ENCODE results near the gene DNAJC12. TPM values are rescaled to one million over a fixed set of nuclear protein-coding genes. Genes with fewer than 3 reads are reported as not detected.
"Not testable (repeated sequence)": the region's sequence is repeated elsewhere in the genome, so short reads cannot be mapped to it uniquely, and the experiment has no call there.

The DNAJC12 gene
- total RNA-seq = 5.1 TPM

GRCh38 chr10:67837541-67838314, at the start of gene DNAJC12:
Gene DNAJC12 (minus strand): TSS chr10:67838188. CDS start chr10:67838011, 177 bp downstream.
- ATAC-seq (peak; percentile 91), DNase-seq (ENCODE audit: low spot score) (no peak)
- intact Hi-C loops (cut with DNase I) = no loop called here

DNA sequence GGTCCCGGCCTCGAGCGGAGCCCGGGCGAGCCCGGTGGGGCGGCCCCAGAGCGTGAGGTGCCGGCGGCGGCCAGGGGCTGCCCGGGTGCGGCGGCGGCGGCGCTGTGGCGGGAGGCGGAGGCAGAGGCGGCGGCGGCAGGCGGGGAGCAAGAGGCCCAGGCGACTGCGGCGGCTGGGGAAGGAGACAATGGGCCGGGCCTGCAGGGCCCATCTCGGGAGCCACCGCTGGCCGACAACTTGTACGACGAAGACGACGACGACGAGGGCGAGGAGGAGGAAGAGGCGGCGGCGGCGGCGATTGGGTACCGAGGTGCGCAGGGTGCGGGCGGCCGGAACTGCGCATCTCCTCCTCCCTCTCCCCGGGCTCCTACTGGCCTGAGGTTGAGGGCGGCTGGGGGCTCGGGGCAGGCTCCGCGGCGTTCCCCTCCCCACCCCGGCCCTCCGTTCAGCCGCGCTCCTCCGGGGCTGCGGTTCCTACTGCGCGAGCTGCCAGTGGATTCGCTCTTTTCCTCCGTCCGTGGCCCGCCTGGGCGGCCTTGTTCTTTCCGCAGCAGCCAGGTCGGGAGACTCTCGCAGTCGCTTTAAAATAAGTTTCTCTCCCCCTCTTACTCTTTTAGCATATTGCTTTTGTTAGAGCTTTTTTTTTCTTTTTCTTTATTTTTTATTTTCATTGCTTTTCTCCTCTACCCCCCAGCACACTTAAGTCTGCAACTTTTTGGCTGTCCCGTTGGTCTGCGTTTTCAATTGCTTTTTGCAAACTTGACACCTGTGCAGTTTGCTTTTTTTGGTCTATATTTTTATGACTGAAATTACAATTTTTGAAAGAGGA, 47.1 kb upstream of the DNAJC12 start:
- intact Hi-C loops (cut with DNase I) = no loop called here
- peak; percentile 87 for DNase-seq (ENCODE audit: low spot score)
- peak; percentile 83 for ATAC-seq

- intact Hi-C loops (cut with DNase I) = no loop called here
- peak; percentile 98 for ATAC-seq
- peak; percentile 98 for DNase-seq (ENCODE audit: low spot score)
These were observed 46.4 kb upstream of the DNAJC12 start, which contains the start of gene SIRT1 for GRCh38 chr10:67884313-67884841. Gene SIRT1 (plus strand): TSS chr10:67884656. CDS start chr10:67884722, 66 bp downstream.

- DNase-seq (ENCODE audit: low spot score) = no peak
- no peak for ATAC-seq
- intact Hi-C loops (cut with DNase I) = no loop called here
These were observed 45.8 kb upstream of the DNAJC12 start for GRCh38 chr10:67883710-67884312.

DNA sequence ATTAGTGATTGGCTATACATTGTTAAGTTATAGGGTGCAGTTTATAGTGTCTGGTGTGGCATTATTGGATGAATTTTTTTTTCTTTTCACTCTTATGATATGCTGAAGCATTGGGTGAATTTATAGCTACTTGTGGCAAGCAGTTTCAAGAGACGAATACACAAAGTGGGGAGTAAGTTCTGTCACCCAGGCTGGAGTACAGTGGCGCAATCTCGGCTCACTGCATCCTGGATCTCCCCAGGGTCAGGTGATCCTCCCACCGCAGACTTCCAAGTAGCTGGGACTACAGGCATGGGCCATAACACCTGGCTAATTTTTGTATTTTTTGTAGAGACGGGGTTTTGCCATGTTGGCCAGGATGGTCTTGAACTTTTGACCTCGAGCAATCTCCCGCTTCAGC, 40.1 kb upstream of the DNAJC12 start:
- no peak for ATAC-seq
- no peak for DNase-seq (ENCODE audit: low spot score)
- intact Hi-C loops (cut with DNase I) = no loop called here

DNA sequence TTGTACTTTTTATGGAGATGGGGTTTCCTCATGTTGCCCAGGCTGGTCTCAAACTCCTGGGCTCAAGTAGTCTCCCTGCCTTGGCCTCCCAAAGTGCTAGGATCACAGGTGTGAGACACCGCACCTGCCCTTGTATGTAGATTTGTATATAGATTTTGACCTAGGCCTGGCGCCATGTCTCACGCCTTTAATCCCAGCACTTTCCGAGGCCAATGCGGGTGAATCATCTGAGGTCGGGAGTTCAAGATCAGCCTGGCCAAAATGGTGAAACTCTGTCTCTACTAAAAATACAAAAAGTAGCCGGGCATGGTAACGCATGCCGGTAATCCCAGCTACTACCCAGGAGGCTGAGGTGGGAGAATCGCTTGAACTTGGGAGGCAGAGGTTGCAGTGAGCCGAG, 39.4 kb upstream of the DNAJC12 start:
- intact Hi-C loops (cut with DNase I); ATAC-seq; DNase-seq (ENCODE audit: low spot score): not testable (repeated sequence)

DNA sequence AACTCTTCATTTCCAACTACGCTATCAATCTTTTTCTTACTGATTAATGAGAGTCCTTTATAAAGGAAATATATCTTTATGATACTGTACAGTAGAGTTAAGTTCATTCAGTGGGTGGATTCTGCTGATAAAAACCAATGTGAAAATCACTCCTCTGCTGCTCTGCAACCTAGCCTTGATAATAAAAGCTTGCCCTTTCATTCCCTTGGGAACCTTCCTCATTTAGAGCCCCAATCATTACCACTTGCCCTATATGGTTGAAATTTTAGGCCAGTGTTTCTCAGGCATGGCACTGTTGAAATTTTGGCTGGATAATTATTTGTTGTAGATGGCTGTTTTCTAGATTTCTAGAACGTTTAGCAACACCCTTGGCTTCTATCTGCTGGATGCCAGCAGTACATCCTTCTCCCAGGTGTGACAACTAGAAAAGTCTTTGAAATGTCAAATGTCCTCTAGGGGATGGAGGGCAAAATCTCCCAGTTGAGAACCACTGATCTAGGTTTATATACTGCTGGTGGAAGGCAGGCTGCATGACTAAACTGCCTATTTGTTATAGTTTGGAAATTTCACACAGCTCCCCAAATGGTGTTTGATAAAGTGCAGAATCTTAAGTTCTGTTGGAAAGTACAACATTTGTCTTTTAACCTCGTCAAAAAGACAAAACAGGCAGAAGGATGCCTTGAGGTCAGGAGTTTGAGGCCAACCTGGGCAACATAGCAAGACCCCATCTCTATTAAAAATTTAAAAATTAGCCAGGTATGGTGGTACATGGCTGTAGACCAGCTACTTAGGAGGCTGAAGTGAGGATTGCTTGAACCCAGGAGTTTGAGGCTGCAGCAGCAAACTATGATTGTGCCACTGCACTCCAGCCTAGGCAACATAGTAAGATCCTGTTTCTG, 37.6 kb upstream of the DNAJC12 start:
- ATAC-seq = no peak
- DNase-seq (ENCODE audit: low spot score) = no peak
- intact Hi-C loops (cut with DNase I) = no loop called here

- DNase-seq (ENCODE audit: low spot score) (no peak), ATAC-seq (no peak)
- intact Hi-C loops (cut with DNase I) = loop anchor here (10.0 kb wide), 1 partner anchor 285 kb away; no protein-coding TSS in a partner anchor
These were observed 32.0 kb upstream of the DNAJC12 start for GRCh38 chr10:67869996-67870395.

DNA sequence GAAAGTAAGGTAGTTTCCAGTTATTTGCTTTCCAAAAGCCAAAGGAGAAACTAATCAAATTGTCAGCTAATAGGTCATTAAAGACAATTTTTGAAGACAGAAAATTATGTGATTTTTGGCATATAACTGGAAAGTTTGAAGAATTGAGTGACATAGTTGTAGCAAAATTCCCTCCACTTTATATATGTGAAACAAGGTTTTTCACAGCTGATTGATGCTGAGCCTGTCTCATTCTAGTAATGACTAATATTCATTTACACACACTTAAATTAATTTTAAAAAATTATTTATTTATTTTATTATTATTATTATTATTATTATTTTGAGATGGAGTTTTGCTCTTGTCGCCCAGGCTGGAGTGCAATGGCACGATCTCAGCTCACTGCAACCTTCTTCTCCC, 30.1 kb upstream of the DNAJC12 start:
- intact Hi-C loops (cut with DNase I) = loop anchor here (10.0 kb wide), 1 partner anchor 287 kb away; no protein-coding TSS in a partner anchor
- no peak for DNase-seq (ENCODE audit: low spot score)

GRCh38 chr10:67864607-67865371, 26.8 kb upstream of the DNAJC12 start:
- intact Hi-C loops (cut with DNase I) = loop anchor here (10.0 kb wide), 1 partner anchor 290 kb away; no protein-coding TSS in a partner anchor
- no peak for DNase-seq (ENCODE audit: low spot score)
- peak; percentile 30 for ATAC-seq

More for the DNA sequence above, 30.1 kb upstream of the DNAJC12 start:
- ATAC-seq = no peak

GRCh38 chr10:67863094-67863493, 25.1 kb upstream of the DNAJC12 start:
- no peak for DNase-seq (ENCODE audit: low spot score)
- no peak for ATAC-seq
- intact Hi-C loops (cut with DNase I) = loop anchor here (10.0 kb wide), 1 partner anchor 292 kb away; no protein-coding TSS in a partner anchor

DNA sequence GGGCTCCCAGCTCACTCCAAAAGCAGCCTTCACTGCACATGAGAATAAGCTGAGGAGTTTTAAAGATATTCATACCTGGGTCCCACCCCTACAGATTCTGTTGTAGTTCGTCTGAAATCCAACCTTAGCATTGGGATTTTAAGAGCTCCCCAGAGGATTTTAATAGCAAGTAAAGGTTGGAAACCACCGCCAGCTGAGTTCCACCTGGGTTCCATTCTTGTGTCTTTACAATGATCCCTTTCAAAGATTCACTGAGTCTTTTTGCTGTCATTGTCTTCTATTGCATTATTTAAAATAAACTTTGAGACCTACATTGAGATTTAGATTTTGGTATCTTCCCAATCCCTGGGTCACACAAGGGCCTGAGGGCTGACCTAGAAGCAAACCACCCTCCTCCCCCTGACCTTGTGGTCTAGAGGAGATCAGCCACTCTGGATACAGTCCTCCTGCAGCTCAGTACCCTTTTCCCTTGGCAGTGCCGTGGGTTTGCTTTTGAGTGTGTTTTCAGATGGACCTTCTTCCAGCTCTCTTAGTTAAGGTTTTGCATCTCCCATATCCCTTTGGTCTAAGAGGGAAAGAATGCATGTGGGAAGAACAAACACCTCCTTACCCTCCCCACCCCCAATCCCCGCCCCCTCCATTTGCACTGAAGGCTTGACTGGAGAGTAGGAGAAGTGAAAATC, 23.9 kb upstream of the DNAJC12 start:
- DNase-seq (ENCODE audit: low spot score) (no peak), ATAC-seq (no peak)
- intact Hi-C loops (cut with DNase I) = loop anchor here (10.0 kb wide), 1 partner anchor 293 kb away; no protein-coding TSS in a partner anchor

DNA sequence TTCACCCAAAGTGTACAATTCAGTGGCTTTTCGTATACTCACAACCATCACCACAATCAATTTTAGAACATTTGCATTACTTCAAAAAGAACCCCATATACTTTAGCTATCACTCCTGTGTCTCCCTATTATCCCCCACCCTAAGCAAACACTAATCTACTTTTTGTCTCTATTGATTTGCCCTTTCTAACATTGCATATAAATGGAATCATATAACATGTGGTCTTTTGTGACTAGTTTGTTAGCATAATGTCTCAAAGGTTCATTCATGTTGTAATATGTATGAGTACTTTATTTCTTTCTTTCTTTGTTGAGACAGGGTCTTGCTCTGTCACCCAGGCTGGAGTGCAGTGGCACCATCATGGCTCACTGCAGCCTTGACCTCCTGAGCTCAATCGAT, 21.0 kb upstream of the DNAJC12 start:
- DNase-seq (ENCODE audit: low spot score) (no peak), ATAC-seq (no peak)
- intact Hi-C loops (cut with DNase I) = no loop called here

DNA sequence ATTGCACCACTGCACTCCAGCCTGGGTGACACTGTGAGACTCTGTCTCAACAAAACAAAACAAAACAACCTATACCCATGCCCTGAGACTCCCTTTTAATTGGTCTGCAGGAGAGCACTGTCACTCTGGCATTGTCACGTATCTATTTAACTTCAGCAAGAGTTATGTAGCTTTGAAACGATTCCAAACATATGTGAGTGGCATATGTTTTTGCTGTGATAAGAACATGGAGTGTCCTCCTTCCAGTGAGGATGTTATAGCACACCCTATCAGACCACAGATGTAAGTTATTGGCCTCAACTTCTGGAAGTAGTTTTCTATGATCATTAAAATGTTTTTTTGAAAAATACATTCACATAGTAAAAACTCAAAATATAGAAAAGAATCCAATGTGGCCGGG, 15.5 kb upstream of the DNAJC12 start:
- intact Hi-C loops (cut with DNase I) = no loop called here
- ATAC-seq (no peak), DNase-seq (ENCODE audit: low spot score) (no peak)

DNA sequence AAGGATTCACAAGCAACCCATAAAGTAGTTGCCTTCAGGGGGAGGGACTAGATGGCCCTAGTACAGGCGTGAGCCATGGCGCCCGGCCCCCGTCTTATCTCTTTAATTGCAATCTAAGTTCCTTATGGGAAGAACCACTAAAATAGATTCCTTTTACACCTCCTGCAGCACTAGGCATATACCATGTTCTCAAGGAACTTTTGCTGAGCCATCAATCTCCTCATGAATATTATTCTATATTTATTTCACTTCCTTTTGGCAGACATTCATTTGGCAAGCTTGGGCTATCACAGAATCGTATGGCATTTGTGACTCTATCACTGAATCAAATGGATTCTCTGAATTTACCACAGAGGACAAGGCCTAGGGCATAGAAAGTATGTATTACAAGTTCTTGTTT, 14.8 kb upstream of the DNAJC12 start:
- ATAC-seq (no peak), DNase-seq (ENCODE audit: low spot score) (no peak)
- intact Hi-C loops (cut with DNase I) = no loop called here

DNA sequence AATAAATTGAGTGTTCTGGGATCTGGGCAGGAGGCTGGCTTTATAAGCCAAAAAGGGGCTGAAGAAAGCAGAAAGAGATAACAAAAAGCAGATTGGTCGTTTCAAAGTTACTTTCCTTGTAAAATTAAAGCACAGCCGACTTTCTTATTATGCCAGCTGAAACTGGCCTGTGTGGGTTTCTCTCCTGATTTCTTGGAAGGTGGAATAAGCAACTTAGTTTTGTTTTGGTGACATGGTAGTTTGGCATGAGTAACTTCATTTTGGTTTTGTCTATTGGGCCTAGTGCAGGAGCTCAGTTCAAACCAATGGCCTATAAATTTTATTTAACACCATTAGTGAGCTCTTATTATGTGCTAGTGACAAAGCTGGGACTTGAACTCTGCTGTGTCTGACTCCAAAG, 13.2 kb upstream of the DNAJC12 start:
- DNase-seq (ENCODE audit: low spot score) (no peak), ATAC-seq (no peak)
- intact Hi-C loops (cut with DNase I) = no loop called here
